Measurements from ENCODE around the gene SCYL1.
A peak's percentile ranks its signal among the peaks of the same experiment; 100 is the strongest.

GRCh38 chr11:65516135-65516968 is 8.5 kb upstream of the SCYL1 start:
- peak in 3 of 5 experiments; percentile 20 to 55 (median 23) for TF ChIP-seq CTCF (IDR thresholded peaks at IDR 0.05)
- no peak for TF ChIP-seq POLR2A (IDR thresholded peaks at IDR 0.05)

All from tibial nerve (tissue), 3 donors.